ENCODE measurements around the gene OR1N1.
"Not testable (repeated sequence)": the region's sequence is repeated elsewhere in the genome, so short reads cannot be mapped to it uniquely, and the experiment has no call there.

Gene OR1N1, protein sequence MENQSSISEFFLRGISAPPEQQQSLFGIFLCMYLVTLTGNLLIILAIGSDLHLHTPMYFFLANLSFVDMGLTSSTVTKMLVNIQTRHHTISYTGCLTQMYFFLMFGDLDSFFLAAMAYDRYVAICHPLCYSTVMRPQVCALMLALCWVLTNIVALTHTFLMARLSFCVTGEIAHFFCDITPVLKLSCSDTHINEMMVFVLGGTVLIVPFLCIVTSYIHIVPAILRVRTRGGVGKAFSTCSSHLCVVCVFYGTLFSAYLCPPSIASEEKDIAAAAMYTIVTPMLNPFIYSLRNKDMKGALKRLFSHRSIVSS

DNA sequence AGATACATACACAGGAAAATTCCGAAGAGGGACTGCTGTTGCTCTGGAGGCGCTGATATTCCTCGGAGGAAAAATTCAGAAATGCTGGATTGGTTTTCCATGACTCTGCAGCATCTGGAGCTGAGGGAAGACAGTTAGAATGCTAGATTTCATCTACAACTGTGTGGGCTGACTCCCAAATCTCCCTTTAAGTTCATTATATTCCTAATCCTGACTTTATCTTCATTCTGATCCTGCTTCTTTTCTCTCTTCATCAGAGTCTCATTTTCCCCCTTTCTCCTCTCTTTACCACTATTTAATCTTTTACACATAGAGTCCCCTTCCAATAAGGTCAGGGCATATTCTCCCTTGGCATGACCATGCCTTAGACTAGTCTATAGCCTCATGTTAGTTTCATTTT is at the start of gene OR1N1:
OR1N1 (minus strand) TSS at position 101 of the 400 bp plus-strand sequence; CDS start at position 101, 0 bp downstream.
- no peak for DNase-seq

DNA sequence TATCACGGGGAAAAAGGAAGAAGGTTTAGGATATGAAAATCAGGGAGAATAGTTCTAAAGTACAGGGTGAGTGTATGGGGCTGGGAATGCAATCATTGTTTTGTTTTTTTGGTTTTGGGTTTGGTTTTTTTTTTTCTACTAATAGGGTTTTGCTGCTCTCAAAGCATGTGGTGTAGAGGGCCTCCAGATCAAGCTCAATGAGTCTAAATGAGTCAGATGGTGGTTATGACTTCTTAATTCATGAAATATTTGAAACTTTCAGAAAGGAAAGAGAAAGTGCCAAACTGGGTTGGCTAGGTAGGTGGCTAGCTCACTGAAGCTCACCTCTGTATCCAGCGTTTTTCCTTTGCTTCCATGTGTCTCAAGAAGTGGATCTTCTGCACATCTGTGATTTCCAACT is 45.4 kb upstream of the OR1N1 start:
- DNase-seq: no peak

DNA sequence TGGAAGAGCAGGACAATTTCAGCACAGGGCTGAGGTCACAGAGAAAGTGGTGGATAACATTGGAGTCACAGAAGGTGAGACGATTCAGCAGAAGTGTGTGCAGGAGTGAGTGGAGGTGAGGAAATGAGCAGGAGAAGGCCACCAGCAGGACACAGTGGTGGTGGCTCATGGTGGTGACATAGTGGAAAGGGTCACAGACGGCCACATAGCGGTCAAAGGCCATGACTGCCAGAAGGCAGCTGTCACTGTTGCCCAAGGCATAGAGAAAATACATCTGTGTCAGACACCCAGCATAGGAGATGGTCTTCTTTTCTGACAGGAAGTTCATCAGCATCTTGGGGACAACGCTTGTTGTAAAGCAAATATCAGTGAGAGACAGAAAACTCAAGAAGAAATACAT is 40.8 kb upstream of the OR1N1 start:
- no peak for DNase-seq

DNA sequence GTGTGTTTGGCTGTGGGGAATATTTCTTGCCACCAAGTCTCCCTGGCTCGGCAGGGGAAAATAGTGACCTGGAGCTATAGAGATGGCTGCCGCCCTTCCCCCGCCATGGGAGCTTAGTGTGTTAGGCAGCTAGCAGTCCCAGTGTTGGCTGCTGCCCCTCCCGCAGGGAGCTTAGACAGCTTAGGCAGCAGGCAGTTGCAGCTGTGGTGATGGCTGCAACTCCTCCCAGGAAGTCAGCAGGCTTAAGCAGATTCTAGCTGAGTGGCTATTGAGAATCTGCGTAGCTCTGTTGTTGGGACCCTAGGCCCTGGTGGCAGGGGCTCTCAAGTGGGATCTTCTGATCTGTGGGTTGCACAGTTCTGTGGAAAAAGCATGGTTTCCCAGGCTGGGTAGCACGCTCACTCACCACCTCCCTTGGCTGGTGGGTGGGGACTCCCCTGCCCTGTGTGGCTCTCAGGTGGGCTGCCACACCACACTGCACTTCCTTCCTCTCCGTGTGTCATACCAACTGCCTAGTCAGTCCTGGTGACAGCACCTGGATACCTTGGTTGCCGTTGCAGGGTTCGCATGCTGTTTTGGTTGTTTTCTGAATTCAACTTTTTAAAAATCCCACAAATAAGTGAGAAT is 35.2 kb upstream of the OR1N1 start:
- DNase-seq: no peak

DNA sequence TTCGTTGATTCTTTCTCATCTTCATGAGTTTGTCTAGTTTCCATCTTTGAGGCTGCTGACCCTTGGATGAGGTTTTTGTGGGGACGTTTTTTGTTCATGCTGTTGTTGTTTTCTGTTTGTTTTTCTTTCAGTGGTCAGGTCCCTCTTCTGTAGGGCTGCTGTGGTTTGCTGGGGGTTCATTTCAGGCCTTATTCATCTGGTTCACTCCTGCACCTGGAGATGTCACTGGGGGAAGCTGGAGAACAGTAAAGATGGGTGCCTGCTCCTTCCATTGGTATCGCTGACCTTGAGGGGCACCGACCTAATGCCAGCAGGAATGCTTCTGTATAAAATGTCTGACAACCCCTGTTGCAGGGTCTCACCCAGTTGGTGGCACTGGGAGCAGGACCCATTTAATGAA is 34.4 kb upstream of the OR1N1 start:
- no peak for DNase-seq

DNA sequence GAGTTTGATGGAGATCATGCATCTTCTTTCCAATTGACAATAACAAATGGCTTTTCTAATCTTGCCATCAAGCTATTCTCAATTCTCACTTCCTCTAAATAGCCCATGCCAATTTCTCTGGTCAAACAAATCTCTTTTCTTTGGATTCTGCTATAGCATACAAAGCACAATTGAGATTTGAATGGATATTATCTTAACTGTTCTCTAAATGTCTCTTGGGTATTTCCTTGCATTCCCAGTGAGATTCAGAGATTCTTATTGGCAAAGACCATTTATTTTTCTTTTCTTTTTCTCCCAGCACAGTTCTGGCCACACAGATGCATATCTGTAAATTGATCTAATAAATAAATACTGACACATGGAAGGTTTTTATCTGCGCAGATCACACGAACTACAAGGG is 25.7 kb upstream of the OR1N1 start, which contains the start of gene OR1N2:
OR1N2 (plus strand) TSS at position 301 of the 400 bp plus-strand sequence. CDS start 100 bp downstream, outside the sequence.
- no peak for DNase-seq

DNA sequence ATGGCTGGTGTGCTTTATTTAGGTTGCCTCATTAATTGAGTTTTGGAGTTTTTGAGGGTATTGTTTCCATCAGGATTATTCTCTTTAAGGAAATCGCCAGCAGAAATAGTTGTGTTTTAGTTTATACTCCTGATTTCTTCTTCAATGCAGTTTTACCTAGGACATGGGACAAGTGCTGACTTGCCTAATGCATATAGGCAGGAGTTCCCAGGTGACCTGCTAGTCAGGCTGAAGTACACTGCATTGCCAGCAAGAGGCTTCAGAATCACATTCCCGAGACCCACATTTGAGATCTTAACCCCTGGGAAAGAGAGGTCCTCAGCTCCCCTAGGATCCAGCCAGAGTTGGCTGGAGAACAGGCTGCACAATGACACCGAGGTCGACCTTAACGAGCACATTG is 24.3 kb upstream of the OR1N1 start:
- no peak for DNase-seq

DNA sequence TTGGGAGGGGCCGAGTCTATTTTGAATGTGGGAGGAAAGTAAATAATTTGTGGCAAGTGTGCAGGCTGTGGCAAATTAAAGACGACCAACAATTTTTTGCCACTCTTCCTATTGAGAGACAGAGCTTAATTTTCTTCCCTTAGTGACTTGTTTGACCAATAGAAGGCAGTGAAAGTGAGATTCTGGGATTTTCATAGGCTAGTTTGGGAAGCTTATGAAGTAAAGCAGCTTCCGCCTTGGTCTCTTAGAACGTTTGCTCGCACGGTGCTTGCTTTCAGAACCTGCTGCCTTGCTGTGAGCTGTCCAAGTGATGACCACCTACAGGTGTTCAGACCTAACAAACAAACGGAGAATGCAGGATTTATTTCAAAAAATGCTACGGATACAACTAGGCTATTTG is 19.1 kb upstream of the OR1N1 start:
- no peak for DNase-seq

DNA sequence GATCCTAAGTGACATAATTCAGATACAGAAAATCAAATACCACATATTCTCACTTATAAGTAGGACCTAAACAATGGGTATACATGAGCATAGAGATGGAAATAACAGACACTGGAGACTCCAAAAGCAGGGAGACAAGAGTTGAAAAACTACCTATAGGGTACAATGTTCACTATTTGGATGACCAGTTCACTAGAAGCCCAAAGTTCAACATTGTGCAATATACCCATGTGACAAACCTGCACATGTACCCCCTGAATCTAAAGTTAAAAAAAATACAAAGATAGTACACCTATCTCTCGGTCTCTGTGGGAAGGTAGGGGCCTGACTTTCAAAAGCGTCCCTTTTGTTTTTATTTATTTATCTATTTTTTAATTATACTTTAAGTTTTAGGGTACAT is 11.7 kb upstream of the OR1N1 start:
- DNase-seq: no peak

DNA sequence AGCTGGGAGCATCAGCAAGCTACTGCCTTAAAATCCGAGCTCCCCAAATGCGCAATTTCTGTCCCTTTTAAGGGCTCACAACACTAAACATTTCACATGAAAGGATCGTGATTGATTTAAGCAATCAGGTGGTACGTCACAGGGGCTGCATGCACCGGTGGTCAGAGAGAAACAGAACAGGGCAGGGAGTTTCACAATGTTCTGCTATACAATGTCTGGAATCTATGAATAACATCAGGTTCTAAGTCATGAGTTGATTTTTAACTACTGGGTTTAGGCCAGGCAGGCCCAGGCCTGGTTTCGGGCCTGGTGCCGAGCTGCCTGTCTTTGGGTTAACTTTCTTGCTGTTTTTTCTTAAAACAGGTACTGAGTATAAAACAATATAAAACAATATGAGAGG is 10.0 kb upstream of the OR1N1 start:
- DNase-seq: not testable (repeated sequence)

DNA sequence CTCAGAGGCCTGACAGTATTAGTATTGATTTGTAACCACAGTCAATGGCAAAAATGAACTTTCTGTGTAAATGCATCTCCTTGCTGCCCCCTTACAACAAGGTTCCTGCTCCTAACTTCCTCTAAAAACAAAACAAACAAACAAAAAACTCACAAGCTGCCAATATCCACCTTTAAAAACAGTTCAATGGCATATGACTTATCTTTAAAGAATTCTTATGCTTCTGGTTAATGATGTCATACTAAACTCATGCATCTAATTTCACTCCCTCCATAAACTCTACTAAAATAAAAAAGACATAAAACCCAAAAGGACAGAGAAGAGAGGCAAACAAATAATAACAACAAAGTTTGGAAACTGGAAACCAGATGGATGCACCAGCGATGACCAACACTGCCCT is 9.0 kb upstream of the OR1N1 start:
- no peak for DNase-seq

DNA sequence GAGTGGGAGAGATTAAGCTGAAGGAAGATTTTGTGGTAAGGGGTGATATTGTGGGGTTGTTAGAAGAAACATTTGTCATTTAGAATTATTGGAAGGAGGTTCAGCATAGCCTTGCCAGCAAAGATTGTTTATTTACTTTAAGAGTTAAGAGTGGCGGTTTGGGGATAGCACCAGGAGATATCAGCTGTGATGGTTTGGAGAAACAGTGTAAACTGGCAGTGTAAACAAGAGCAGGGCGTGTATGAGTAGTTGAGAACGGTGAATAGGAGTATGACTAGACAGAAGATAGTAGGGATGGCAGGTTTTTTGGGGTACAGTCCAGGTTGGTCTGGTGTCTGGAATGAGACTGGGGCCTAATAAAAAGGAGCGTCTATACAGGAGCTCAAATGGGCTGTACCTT is 4.1 kb upstream of the OR1N1 start:
- not testable (repeated sequence) for DNase-seq

DNA sequence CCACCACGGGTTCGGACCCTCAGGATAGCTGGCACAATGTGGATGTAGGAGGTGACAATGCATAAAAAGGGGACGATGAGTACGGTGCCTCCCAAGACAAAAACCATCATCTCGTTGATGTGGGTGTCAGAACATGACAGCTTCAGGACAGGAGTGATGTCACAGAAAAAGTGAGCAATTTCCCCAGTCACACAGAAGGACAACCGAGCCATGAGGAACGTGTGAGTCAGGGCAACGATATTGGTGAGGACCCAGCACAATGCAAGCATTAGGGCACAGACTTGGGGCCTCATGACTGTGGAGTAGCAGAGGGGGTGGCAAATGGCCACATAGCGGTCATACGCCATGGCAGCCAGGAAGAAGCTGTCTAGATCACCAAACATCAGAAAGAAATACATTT is 491 bp downstream of the OR1N1 start:
- no peak for DNase-seq

DNA sequence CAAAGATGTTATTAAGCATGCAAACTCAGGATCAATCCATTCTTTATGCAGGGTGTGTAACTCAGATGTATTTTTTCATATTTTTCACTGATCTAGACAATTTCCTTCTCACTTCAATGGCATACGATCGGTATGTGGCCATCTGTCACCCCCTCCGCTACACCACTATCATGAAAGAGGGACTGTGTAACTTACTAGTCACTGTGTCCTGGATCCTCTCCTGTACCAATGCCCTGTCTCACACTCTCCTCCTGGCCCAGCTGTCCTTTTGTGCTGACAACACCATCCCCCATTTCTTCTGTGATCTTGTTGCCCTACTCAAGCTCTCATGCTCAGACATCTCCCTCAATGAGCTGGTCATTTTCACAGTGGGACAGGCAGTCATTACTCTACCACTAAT is 7.7 kb downstream of the OR1N1 start:
- no peak for DNase-seq

DNA sequence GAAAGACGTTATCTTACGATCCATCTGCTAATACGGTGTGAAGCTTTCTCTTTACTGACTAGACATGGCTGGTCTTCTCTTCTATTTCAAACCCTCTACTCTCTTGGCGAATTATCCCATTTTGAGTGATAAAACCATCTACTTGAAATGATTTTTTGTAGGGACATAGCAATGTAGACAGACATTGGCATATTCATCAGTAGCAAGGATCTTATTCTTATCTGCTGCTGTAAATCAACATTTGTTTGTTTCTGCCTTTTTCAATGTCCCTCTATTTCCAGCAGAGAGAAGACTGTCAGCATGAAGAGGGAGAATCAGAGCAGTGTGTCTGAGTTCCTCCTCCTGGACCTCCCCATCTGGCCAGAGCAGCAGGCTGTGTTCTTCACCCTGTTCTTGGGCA is 8.3 kb downstream of the OR1N1 start, which contains the start of gene OR1J4:
OR1J4 (plus strand) TSS at position 301 of the 400 bp plus-strand sequence; CDS start at position 301, 0 bp downstream.
- no peak for DNase-seq

DNA sequence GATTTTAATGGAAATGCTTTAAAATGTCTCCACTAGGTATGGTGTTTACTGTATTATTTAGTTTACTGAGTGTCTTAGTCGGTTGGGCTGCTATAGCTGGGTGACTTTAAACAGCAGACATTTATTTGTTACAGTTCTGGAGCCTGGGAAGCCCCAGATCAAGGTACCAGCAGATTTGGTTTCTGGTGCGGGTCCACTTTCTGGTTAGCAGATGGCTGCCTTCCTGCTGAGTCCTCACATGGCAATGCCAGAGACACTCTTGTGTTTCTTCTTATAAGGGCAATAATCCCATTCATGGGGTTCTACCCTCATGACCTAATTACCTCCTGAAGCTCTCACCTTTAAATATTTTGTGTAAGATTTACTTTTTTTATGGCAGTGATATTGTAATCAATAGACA is 8.9 kb downstream of the OR1N1 start:
- DNase-seq: no peak

DNA sequence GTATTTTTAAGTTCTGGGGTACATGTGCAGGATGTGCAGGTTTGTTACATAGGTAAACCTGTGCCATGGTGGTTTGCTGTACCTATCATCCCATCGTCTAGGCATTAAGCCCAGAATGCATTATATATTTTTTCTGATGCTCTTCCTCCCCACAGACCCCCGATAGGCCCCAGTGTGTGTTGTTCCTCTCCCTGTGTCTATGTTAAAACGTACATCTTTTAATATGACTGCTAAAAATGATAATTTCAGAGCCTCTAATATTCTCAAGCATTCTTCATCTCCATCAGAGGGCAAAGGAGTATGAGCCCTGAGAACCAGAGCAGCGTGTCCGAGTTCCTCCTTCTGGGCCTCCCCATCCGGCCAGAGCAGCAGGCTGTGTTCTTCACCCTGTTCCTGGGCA is 16.6 kb downstream of the OR1N1 start, which contains the start of gene OR1J2:
OR1J2 (plus strand) TSS at position 301 of the 400 bp plus-strand sequence; CDS start at position 301, 0 bp downstream.
- DNase-seq: no peak

DNA sequence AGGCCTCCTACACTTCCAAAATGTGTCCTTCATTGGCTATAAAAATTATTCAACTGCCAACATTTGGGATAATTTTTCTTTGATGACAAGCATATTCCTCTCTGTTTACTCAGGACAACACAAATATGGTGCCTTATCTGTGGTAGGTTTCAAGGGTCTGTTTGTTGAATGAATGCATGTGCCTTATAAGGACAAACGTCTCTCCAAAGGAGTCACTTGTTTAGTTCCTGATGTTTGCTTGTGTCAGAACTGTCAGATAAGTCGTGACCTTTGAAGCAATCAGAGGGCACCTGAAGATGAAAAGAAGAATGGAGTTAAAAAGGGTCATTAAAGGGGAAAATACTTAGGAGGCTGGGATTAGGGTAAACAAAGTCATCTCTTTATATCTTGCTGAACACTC is 20.1 kb downstream of the OR1N1 start:
- DNase-seq: no peak

DNA sequence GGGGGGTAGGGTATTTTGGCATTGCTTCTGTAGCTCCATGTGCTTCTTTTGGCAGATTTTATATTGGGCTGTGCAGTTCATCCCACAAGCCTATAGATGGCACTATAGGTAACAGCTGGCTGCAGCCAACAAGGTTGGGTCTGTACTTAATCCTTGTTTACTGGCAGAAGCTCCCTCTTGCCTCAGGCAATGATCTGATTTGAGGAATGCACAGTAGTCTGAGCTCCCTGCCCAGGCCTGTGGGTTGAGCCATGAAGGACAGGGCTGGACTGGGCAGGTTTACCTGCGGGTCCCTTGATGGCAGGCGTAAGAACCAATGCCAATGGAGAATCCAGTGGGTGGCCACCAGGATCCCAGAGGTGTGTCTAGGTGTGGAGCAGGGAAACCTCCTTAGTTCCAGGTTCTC is 28.2 kb downstream of the OR1N1 start:
- DNase-seq: peak; percentile 8

DNA sequence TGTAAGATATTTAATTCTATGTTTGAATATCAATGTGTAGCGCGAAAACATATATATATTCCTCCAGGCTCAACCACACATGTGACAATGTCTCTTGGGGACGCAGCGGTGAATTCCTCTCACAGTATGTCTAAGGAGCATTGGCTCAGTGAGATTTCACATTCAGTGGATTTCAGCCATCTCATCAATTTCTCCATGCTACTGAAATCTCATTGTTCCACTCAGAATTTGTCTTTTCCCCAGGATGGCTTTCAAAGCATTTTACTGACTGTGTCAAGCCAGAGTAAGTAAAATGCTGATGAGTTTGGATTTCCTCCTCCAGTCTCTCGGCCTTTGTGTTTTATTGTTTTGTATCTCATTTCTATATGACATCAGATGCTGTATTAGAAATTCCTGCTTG is 48.0 kb downstream of the OR1N1 start:
- no peak for DNase-seq

DNA sequence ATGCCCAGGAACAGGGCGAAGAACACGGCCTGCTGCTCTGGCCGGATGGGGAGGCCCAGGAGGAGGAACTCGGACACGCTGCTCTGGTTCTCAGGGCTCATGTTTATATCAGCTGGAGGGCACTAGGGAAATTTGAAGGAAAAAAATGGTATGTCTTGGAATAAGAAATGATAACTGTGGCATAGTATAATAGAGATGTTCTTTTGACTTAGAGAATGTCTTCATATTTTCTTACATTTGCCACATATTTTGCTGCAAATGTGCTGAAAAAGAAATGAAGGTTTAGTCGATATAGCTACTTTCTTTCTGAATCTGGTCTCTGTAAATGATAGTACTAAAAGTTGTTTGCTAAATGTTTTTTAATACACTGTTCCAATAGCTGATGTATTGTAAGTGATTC is 49.3 kb downstream of the OR1N1 start, which contains the start of gene OR1J1:
OR1J1 (minus strand) TSS at position 101 of the 400 bp plus-strand sequence; CDS start at position 101, 0 bp downstream.
- DNase-seq: no peak

DNA sequence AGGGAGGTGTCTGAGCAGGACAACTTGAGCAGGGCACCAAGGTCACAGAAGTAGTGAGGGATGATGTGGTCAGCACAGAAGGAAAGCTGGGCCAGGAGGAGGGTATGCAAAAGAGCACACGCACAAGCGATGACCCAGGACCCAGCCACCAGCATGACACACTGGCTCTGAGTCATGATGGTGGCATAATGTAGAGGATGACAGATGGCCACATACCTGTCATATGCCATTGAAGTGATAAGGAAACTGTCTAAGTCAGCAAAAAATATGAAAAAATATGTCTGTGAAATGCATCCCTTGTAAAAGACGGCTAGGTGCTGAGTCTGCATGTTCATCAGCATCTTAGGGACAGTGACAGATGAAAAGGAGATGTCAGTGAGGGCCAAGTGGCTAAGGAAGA is 49.7 kb downstream of the OR1N1 start:
- no peak for DNase-seq

Measured in NCI-H1694 (cell line).